ENCODE measurements around the gene ADAMTS20. TPM values are rescaled to one million over a fixed set of nuclear protein-coding genes. Genes with fewer than 3 reads are reported as not detected.

The ADAMTS20 gene
- total RNA-seq, 1 experiment from 2014 or later = 2.7 TPM

GRCh38 chr12:43305065-43305464, 246.9 kb downstream of the ADAMTS20 start:
- no peak for DNase-seq

More at GRCh38 chr12:43305065-43305464, 246.9 kb downstream of the ADAMTS20 start:
- Histone ChIP-seq H2BK15ac (ENCODE audit: low read depth, low read length) (no peak overlapping the region), H2BK120ac (ENCODE audit: low read depth, low read length, poor library complexity, severe bottlenecking) (no peak overlapping the region), H3K9me3 (ENCODE audit: control insufficient read depth, low read depth, low read length) (no peaks in the 10 kb centered on the region), H3K4me1 (ENCODE audit: insufficient read depth, low read length) (no peaks in the 10 kb centered on the region), H2BK20ac (ENCODE audit: low read depth, low read length, poor library complexity, severe bottlenecking) (no peak overlapping the region), H3K27me3 (ENCODE audit: insufficient read depth, low read length) (no peaks in the 10 kb centered on the region), H3K9ac (ENCODE audit: extremely low read depth, insufficient read length, low read length) (no peak overlapping the region), H2BK5ac (ENCODE audit: insufficient read length, low read length) (no peak overlapping the region), H2AK5ac (ENCODE audit: insufficient read length, low read length) (no peak overlapping the region), H2AFZ (ENCODE audit: low read length) (no peak overlapping the region), H3K4ac (ENCODE audit: low read depth, low read length) (no peak overlapping the region), H3K79me1 (ENCODE audit: insufficient read depth, low read depth, low read length, poor library complexity, severe bottlenecking) (no peaks in the 10 kb centered on the region), H3K23me2 (ENCODE audit: insufficient read length, low read depth, low read length, poor library complexity, severe bottlenecking) (no peaks in the 10 kb centered on the region), H4K20me1 (ENCODE audit: control insufficient read depth, insufficient read depth, insufficient read length) (no peaks in the 10 kb centered on the region), H2BK12ac (ENCODE audit: insufficient read length, low read depth, low read length) (no peak overlapping the region), H3K27ac (ENCODE audit: insufficient read length, low read depth, low read length) (no peak overlapping the region), H3K18ac (ENCODE audit: insufficient read length, low read depth, low read length) (no peak overlapping the region), H4K8ac (replicated peaks; ENCODE audit: insufficient read length, low read depth, low read length) (no peak overlapping the region), H4K91ac (ENCODE audit: insufficient read length, low read depth, low read length) (no peak overlapping the region), H4K5ac (ENCODE audit: insufficient read length, low read depth, low read length) (no peak overlapping the region), H3K79me2 (ENCODE audit: insufficient read depth, low read length) (no peaks in the 10 kb centered on the region), H3K4me2 (ENCODE audit: insufficient read depth, insufficient read length, low read length) (no peak overlapping the region), H3T11ph (ENCODE audit: low read length) (no peak overlapping the region), H3K14ac (ENCODE audit: insufficient read depth, low read length) (no peak overlapping the region), H3K23ac (ENCODE audit: insufficient read length, low read depth, low read length) (no peak overlapping the region), H3K56ac (ENCODE audit: insufficient read length, low read depth, low read length) (no peak overlapping the region)
- no peak overlapping the region for H3K27ac Mint-ChIP-seq
- no CpG with 5 or more reads among the region's 2 CpGs for WGBS (ENCODE audit: extremely low coverage, insufficient read length, low lambda C conversion rate)
- H3K27me3 Mint-ChIP-seq (ENCODE audit: low read depth) = no peaks in the 10 kb centered on the region
- H3K4me3 Mint-ChIP-seq = no peak overlapping the region
- no peak for TF ChIP-seq CTCF (conservative IDR thresholded peaks at IDR 0.05)
- H3K36me3 Mint-ChIP-seq (ENCODE audit: insufficient read depth in 1 of 3, low read depth in 3 of 3) = peaks cover 3 to 9% (median 4%) of the 10 kb centered on the region in 3 experiments; a peak in 5 of 7 replicates
- H3K4me1 Mint-ChIP-seq = no peaks in the 10 kb centered on the region
- H3K9me3 Mint-ChIP-seq = peaks cover 7 to 12% of the 10 kb centered on the region in 2 experiments

Other genes with a start within 250 kb of the ADAMTS20 start
- 14.4 and 16.0 TPM in 2 replicates for gene PUS7L, start 206.6 kb upstream of the ADAMTS20 start, total RNA-seq (2021)
- gene IRAK4, start 206.7 kb upstream of the ADAMTS20 start, total RNA-seq (2021) = 2.6 and 3.0 TPM in 2 replicates